ENCODE measurements around the gene ADAMTS2.

ADAMTS2 gene

GRCh38 chr5:179317411-179318220, 27.6 kb downstream of the ADAMTS2 start:
- H4K20me1 ChIP-seq (ENCODE audit: insufficient read depth, low read length): peaks cover 2% of the 10 kb centered on the region; the same call in 1 of the 2 replicates
- H2AFZ ChIP-seq (ENCODE audit: low read depth, low read length): no peak overlapping the region
- no peak overlapping the region for H3K4me2 ChIP-seq (ENCODE audit: insufficient read depth, low read length)
- DNase-seq (no peak), ATAC-seq (ENCODE audit: insufficient read depth, low read depth) (no peak)
- no peaks in the 10 kb centered on the region for H3K79me2 ChIP-seq (ENCODE audit: insufficient read depth, low read length)
- no peaks in the 10 kb centered on the region for H3K27me3 ChIP-seq (ENCODE audit: insufficient read depth, low read length, poor library complexity)
- no peak overlapping the region for H3K9ac ChIP-seq (ENCODE audit: low read depth, low read length)
- no peaks in the 10 kb centered on the region for H3K36me3 ChIP-seq (ENCODE audit: insufficient read depth, low read length)
- H3K9me3 ChIP-seq (ENCODE audit: insufficient read depth, low read length, severe bottlenecking): no peaks in the 10 kb centered on the region
- no peak overlapping the region for H3K27ac ChIP-seq (ENCODE audit: low read length)
- no peak overlapping the region for H3K4me3 ChIP-seq (ENCODE audit: low read depth in 1 of 2, low read length in 2 of 2)
- no peak for TF ChIP-seq EZH2 (IDR thresholded peaks at IDR 0.05; ENCODE audit: borderline replicate concordance, low read depth, low read length, severe bottlenecking)
- TF ChIP-seq, protein P1, sequence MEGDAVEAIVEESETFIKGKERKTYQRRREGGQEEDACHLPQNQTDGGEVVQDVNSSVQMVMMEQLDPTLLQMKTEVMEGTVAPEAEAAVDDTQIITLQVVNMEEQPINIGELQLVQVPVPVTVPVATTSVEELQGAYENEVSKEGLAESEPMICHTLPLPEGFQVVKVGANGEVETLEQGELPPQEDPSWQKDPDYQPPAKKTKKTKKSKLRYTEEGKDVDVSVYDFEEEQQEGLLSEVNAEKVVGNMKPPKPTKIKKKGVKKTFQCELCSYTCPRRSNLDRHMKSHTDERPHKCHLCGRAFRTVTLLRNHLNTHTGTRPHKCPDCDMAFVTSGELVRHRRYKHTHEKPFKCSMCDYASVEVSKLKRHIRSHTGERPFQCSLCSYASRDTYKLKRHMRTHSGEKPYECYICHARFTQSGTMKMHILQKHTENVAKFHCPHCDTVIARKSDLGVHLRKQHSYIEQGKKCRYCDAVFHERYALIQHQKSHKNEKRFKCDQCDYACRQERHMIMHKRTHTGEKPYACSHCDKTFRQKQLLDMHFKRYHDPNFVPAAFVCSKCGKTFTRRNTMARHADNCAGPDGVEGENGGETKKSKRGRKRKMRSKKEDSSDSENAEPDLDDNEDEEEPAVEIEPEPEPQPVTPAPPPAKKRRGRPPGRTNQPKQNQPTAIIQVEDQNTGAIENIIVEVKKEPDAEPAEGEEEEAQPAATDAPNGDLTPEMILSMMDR (IDR thresholded peaks at IDR 0.05; ENCODE audit: borderline replicate concordance, extremely low read depth, low read length, poor library complexity, severe bottlenecking): no peak
- H3K4me1 ChIP-seq (ENCODE audit: insufficient read depth, low read length): no peaks in the 10 kb centered on the region

DNA sequence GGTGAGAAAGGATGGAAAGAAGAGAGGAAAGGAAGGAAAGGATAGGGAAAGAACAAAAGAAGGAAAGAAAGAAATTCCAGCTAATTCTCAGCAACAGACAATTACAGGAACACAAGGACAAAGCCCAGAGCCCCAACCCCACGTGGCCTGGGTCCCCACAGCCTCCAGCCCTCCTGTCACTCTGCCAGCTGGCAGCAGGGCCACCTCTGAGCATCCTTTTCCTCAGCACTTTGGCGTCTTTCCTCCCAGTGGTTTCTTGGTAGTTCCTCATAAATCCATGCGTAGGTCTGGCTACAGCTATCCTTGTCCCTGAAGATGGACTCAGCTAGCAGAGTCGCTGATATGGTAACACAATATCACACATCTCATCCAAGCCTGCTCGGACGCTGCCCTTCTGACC, 28.3 kb downstream of the ADAMTS2 start:
- Histone ChIP-seq H3K4me1 (ENCODE audit: insufficient read depth, low read length) (no peaks in the 10 kb centered on the region), H3K79me2 (ENCODE audit: insufficient read depth, low read length) (no peaks in the 10 kb centered on the region), H3K36me3 (ENCODE audit: insufficient read depth, low read length) (no peaks in the 10 kb centered on the region), H3K27me3 (ENCODE audit: insufficient read depth, low read length, poor library complexity) (no peaks in the 10 kb centered on the region), H3K9me3 (ENCODE audit: insufficient read depth, low read length, severe bottlenecking) (no peaks in the 10 kb centered on the region), H3K4me3 (ENCODE audit: low read depth in 1 of 2, low read length in 2 of 2) (no peak overlapping the region), H2AFZ (ENCODE audit: low read depth, low read length) (no peak overlapping the region), H4K20me1 (ENCODE audit: insufficient read depth, low read length) (peaks cover 2% of the 10 kb centered on the region; the same call in 1 of the 2 replicates), H3K4me2 (ENCODE audit: insufficient read depth, low read length) (no peak overlapping the region), H3K27ac (ENCODE audit: low read length) (no peak overlapping the region), H3K9ac (ENCODE audit: low read depth, low read length) (no peak overlapping the region)
- ATAC-seq (ENCODE audit: insufficient read depth, low read depth) (no peak), DNase-seq (no peak)
- TF ChIP-seq, protein P1 (IDR thresholded peaks at IDR 0.05; ENCODE audit: borderline replicate concordance, extremely low read depth, low read length, poor library complexity, severe bottlenecking): no peak

DNA sequence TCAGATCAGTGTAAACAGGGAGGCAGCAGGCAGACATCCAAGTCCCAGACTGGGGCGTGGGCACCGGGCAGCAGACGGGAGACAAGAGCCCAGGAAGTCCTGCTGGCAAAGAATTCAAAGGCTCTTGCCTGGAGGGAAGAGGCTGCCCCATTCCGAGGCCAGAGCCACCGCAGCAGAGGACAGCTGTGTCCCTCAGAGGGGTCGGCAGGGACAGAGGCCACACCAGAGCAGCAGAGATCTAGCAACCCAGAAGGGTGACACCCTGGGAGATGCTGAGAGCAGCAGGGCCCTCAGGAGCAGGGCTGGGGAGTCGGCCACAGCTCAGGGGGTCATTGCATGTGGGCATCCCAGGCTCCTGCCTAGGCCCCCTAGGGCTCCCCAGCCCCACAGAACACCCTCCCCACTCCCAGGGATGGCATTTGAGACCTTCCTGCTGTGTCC, 29.1 kb downstream of the ADAMTS2 start:
- H3K27ac ChIP-seq (ENCODE audit: low read length): no peak overlapping the region
- no peak overlapping the region for H3K9ac ChIP-seq (ENCODE audit: low read depth, low read length)
- no peak overlapping the region for H3K4me2 ChIP-seq (ENCODE audit: insufficient read depth, low read length)
- no peak overlapping the region for H3K4me3 ChIP-seq (ENCODE audit: low read depth in 1 of 2, low read length in 2 of 2)
- no peak for DNase-seq
- H4K20me1 ChIP-seq (ENCODE audit: insufficient read depth, low read length): peaks cover 2% of the 10 kb centered on the region; the same call in 1 of the 2 replicates
- TF ChIP-seq EZH2 (IDR thresholded peaks at IDR 0.05; ENCODE audit: borderline replicate concordance, low read depth, low read length, severe bottlenecking): no peak
- TF ChIP-seq, protein P1 (IDR thresholded peaks at IDR 0.05; ENCODE audit: borderline replicate concordance, extremely low read depth, low read length, poor library complexity, severe bottlenecking): no peak
- H3K27me3 ChIP-seq (ENCODE audit: insufficient read depth, low read length, poor library complexity): no peaks in the 10 kb centered on the region
- ATAC-seq (ENCODE audit: insufficient read depth, low read depth): no peak
- H3K4me1 ChIP-seq (ENCODE audit: insufficient read depth, low read length): no peaks in the 10 kb centered on the region
- no peaks in the 10 kb centered on the region for H3K79me2 ChIP-seq (ENCODE audit: insufficient read depth, low read length)
- H3K9me3 ChIP-seq (ENCODE audit: insufficient read depth, low read length, severe bottlenecking): no peaks in the 10 kb centered on the region
- H3K36me3 ChIP-seq (ENCODE audit: insufficient read depth, low read length): no peaks in the 10 kb centered on the region
- H2AFZ ChIP-seq (ENCODE audit: low read depth, low read length): no peak overlapping the region

All from DND-41 (cell line).